Adrenal gland (tissue), 12 donors: ENCODE results near the gene CDH7. TPM values are rescaled to one million over a fixed set of nuclear protein-coding genes. Genes with fewer than 3 reads are reported as not detected.

Experiments used
- DNase-seq, 7 donors: peaks; one replicate each; pipeline ENCODE4 v3.0.0-alpha.2; 2019 to 2020
- H3K27ac ChIP-seq, 5 donors: fragments of 200-600 bp; sonication (generic) in 4 of 5; 1 replicate in 3 of 5; 2 replicates in 2 of 5; pipeline versions ENCODE4 v1.5.1 to v1.8.0; 2016 to 2020; ENCODE audit warnings: mild to moderate bottlenecking in 1 of 5
- H3K27me3 ChIP-seq: fragments of 200-600 bp; 2 replicates; pipeline ENCODE4 v1.8.0; 2021
- H3K36me3 ChIP-seq, 2 donors: fragments of 200-600 bp; replicated peaks in 1 of 2; 1 replicate in 1 of 2; 2 replicates in 1 of 2; pipeline versions ENCODE4 v1.5.1 to v1.8.0; 2018 to 2022
- H3K4me1 ChIP-seq, 2 donors: fragments of 200-600 bp; replicated peaks in 1 of 2; 1 replicate in 1 of 2; 2 replicates in 1 of 2; pipeline versions ENCODE4 v1.5.1 to v1.8.0; 2018 to 2021
- H3K4me3 ChIP-seq, 4 donors: fragments of 200-600 bp; sonication (generic) in 3 of 4; one replicate each; pipeline ENCODE4 v1.5.1; 2016 to 2018
- H3K9me3 ChIP-seq, 3 donors: fragments of 200-600 bp; sonication (generic) in 1 of 3; replicated peaks in 1 of 3; 1 replicate in 2 of 3; 2 replicates in 1 of 3; pipeline versions ENCODE4 v1.5.1 to v1.8.0; 2016 to 2021
- POLR2A ChIP-seq, 2 donors: fragments of 450-650 bp; IDR thresholded peaks; one replicate each; pipeline ENCODE4 v1.6.1; 2017; ENCODE audit warnings: antibody characterized with exemption in 2 of 2, mild to moderate bottlenecking in 2 of 2, moderate library complexity in 1 of 2
- WGBS, 4 donors: extraction: QIAGEN DNeasy Blood & Tissue Kit in 2 of 4; methylation state at CpG; one replicate each; pipeline versions ENCODE4 v1.1.5 to v1.1.7; 2013 to 2017; 5-methylcytosine and 5-hydroxymethylcytosine counted together
- intact Hi-C, 2 donors: fragments of 100-400 bp; cut with DNase I; formaldehyde crosslinking; loops; one replicate each; pipeline versions ENCODE4 v1.14.1 to v1.15.0; 2022 to 2023
- polyA plus RNA-seq, 3 donors: library from polyadenylated mRNA; stranded (reverse); fragments of 200-250 nt in 2 of 3; fragments of 350-450 nt in 1 of 3; fragmentation: Illumina TruSeq in 1 of 3; extraction: RNeasy Lipid Tissue Mini Kit (QIAGEN cat#74804) in 1 of 3; gene quantifications; one replicate each; pipeline ENCODE4 v1.2.3, GENCODE V29; 2013 to 2014
- total RNA-seq, 9 donors: library from RNA; depleted of rRNA in 4 of 9; stranded (reverse); fragments of >200 nt in 4 of 9; fragments of 120-200 nt in 1 of 9; fragmentation: NEBNext Ultra II Directional in 1 of 9; extraction: Animal tissue kit (Norgen Biotek cat#: 25700) in 1 of 9; gene quantifications; one replicate each; pipeline versions ENCODE4 v1.1.0 to v1.2.4, GENCODE V29; 2013 to 2023
- TF ChIP-seq, protein P1 (sequence below), 6 experiments: fragments of 450-650 bp in 4 of 6; fragments of 200-600 bp in 2 of 6; sonication (generic) in 1 of 6; IDR thresholded peaks; 1 replicate in 5 of 6; 2 replicates in 1 of 6; pipeline versions ENCODE4 v1.5.1 to v1.8.0; 2016 to 2021; ENCODE audit warnings: antibody characterized with exemption in 6 of 6, mild to moderate bottlenecking in 2 of 6, moderate library complexity in 1 of 6
- donor health status: healthy with polysubstance abuse.
- donor health status: Bipolar disorder and iron deficiency.
- donor health status: DM: yes; HTN: yes; CAD: no.
- donor health status: DM: no; HTN: no; CAD: no.
- donor health status: DM: no; HTN: no; CAD: no.
- donor health status: DM: yes; HTN: yes; CAD: no.

Gene CDH7
- total and polyA plus RNA-seq, 12 donors: under 0.01 to 1.7 (median 0.11) TPM; not detected in 5

DNA sequence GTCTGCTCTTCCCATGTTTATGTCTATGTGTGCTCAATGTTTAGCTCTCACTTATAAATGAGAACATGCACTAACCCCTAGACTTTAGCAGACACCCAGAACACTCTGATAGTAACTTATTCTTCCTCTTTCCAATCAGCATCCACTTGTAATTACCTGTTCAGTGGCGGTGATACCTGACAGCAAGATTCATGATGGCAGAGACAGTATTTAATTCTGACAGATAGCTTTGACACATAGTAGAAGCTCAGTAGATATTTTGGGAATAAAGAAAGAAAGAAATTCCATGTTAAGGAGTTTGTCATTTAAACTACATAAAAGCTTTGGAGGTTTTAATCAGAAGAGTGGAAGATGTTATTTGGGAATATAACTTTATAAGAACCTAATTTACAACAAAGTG, 171.3 kb downstream of the CDH7 start:
- intact Hi-C loops: no loop called here
- TF ChIP-seq, protein P1, sequence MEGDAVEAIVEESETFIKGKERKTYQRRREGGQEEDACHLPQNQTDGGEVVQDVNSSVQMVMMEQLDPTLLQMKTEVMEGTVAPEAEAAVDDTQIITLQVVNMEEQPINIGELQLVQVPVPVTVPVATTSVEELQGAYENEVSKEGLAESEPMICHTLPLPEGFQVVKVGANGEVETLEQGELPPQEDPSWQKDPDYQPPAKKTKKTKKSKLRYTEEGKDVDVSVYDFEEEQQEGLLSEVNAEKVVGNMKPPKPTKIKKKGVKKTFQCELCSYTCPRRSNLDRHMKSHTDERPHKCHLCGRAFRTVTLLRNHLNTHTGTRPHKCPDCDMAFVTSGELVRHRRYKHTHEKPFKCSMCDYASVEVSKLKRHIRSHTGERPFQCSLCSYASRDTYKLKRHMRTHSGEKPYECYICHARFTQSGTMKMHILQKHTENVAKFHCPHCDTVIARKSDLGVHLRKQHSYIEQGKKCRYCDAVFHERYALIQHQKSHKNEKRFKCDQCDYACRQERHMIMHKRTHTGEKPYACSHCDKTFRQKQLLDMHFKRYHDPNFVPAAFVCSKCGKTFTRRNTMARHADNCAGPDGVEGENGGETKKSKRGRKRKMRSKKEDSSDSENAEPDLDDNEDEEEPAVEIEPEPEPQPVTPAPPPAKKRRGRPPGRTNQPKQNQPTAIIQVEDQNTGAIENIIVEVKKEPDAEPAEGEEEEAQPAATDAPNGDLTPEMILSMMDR (IDR thresholded peaks at IDR 0.05): no peak
- no peak for TF ChIP-seq POLR2A (IDR thresholded peaks at IDR 0.05)
- Histone ChIP-seq H3K9me3 (no peaks in the 10 kb centered on the region), H3K36me3 (no peaks in the 10 kb centered on the region), H3K27me3 (no peaks in the 10 kb centered on the region), H3K4me1 (no peaks in the 10 kb centered on the region), H3K27ac (no peak overlapping the region), H3K4me3 (no peak overlapping the region)
- 71 to 90% (median 85%) methylated on average over 1 of the region's 1 CpG for WGBS, 4 donors
- DNase-seq: no peak

DNA sequence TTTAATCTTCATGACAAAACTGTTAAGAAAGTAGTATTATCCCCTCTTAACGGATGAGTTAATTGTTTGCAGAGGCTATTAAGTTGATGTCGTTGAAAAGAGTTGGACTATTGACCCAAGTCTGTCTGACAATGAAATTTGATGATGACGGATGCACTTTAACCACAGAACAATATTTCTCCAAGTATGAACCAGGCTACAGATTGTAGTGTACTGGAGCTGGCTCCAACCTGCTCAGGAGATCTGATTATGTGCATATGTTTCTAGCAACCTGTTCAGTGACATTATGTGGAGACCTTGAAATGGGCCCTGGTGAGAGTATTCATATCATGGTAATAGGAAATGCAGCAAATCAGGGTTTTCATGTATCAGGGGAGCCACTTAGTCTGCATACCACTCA, 174.1 kb downstream of the CDH7 start:
- WGBS, 4 donors: 59 to 66% (median 63%) methylated on average over 3 of the region's 3 CpGs
- intact Hi-C loops: no loop called here
- Histone ChIP-seq H3K4me1 (no peaks in the 10 kb centered on the region), H3K9me3 (no peaks in the 10 kb centered on the region), H3K36me3 (no peaks in the 10 kb centered on the region), H3K27me3 (no peaks in the 10 kb centered on the region), H3K27ac (no peak overlapping the region), H3K4me3 (no peak overlapping the region)
- TF ChIP-seq, protein P1 (IDR thresholded peaks at IDR 0.05): no peak
- no peak for TF ChIP-seq POLR2A (IDR thresholded peaks at IDR 0.05)
- DNase-seq: no peak

DNA sequence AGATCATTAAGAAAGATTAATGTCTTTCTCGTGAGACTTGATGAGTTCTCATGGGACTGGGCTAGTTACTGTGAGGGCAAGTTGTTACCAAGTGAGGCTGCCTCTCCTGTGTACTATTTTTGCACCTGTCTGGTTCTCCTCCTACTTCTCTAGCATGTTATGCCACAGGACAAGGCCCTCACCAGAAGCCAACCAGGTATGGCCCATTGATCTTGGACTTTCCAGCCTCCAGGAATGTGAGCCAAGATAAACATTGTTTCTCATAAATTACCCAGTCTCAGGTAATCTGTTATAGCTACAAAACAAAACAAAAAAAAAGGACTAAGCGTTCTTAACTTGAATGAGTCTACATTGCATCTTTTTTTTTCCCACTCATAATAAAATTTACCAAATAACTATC, 184.1 kb downstream of the CDH7 start:
- Histone ChIP-seq H3K27ac (no peak overlapping the region), H3K36me3 (no peaks in the 10 kb centered on the region), H3K9me3 (no peaks in the 10 kb centered on the region), H3K27me3 (no peaks in the 10 kb centered on the region), H3K4me3 (no peak overlapping the region), H3K4me1 (no peaks in the 10 kb centered on the region)
- WGBS, 4 donors: 52 to 60% (median 55%) methylated on average over 2 of the region's 2 CpGs
- intact Hi-C loops: no loop called here
- DNase-seq: no peak
- TF ChIP-seq, protein P1 (IDR thresholded peaks at IDR 0.05): no peak
- TF ChIP-seq POLR2A (IDR thresholded peaks at IDR 0.05): no peak

DNA sequence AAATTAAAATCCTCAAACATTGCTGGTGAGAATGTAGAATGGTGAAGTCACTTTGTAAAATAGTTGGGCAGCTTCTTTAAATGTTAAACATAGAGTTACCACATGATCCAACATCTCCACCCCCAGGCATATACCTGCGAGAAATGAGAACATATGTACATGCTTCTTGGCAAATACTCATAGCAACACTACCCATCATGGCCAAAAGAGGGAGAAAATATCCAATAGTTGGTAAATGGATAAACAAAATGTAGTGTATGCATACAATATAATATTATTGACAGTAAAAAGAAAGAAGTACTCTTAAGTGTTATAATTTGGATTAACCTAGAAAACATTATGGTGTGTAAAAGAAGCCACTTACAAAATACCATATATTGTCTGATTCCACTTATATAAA, 185.9 kb downstream of the CDH7 start:
- WGBS, 4 donors: 77 to 94% (median 89%) methylated on average over 1 of the region's 1 CpG
- Histone ChIP-seq H3K4me3 (no peak overlapping the region), H3K27me3 (no peaks in the 10 kb centered on the region), H3K4me1 (no peaks in the 10 kb centered on the region), H3K27ac (no peak overlapping the region), H3K36me3 (no peaks in the 10 kb centered on the region), H3K9me3 (no peaks in the 10 kb centered on the region)
- TF ChIP-seq, protein P1 (IDR thresholded peaks at IDR 0.05): no peak
- no peak for TF ChIP-seq POLR2A (IDR thresholded peaks at IDR 0.05)
- intact Hi-C loops: no loop called here
- DNase-seq: no peak
